DOHH2 (cell line): ENCODE data around the gene NRDE2.
"Not testable (repeated sequence)": the region's sequence is repeated elsewhere in the genome, so short reads cannot be mapped to it uniquely, and the experiment has no call there.

ENCODE experiments used
- CTCF ChIP-seq: fragments of 200-600 bp; sonication (generic); IDR thresholded peaks from one replicate; pipeline ENCODE4 v1.5.1; 2014; ENCODE audit warnings: antibody characterized with exemption, mild to moderate bottlenecking, low read depth, low read length; ENCODE audit not compliant: poor library complexity, severe bottlenecking
- EZH2phosphoT487 ChIP-seq: fragments of 200-600 bp; sonication (generic); IDR thresholded peaks from 2 replicates; pipeline ENCODE4 v1.6.1; 2017; ENCODE audit warnings: borderline replicate concordance, mild to moderate bottlenecking, antibody characterized with exemption, low read length, moderate library complexity, mixed read lengths

DNA sequence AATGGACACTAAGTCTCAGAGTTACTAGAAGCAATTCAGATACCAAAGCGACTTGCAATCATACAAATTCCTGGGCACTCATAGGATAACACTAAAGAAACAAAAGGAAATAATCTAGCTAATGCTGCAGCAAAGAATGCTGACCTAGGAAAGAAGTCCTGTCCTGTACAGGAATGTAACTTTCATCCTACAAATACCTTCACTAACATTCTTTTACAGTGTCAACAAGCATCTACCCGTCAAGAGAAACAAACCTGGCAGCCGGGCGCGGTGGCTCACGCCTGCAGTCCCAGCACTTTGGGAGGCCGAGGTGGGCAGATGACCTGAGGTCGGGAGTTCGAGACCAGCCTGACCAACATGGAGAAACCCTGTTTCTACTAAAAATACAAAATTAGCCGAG is 84.3 kb downstream of the NRDE2 start:
- TF ChIP-seq CTCF, EZH2phosphoT487: not testable (repeated sequence)
